ENCODE measurements around the gene FIBP.

- TF ChIP-seq CTCF (IDR thresholded peaks at IDR 0.05) (no peak), ZFX (IDR thresholded peaks at IDR 0.05; ENCODE audit: borderline replicate concordance) (no peak)
Measured at GRCh38 chr11:65892661-65893317, 4.5 kb upstream of the FIBP start.
